HG02588 (cell line): Measurements from ENCODE around the gene SUPT3H.

Experiments used
- ATAC-seq: cut with Tn5 transposase; IDR thresholded peaks from one replicate; pipeline ENCODE4 v1.9.1; 2021; ENCODE audit warnings: mild to moderate bottlenecking, moderate library complexity; ENCODE audit not compliant: unreplicated experiment

SUPT3H gene

DNA sequence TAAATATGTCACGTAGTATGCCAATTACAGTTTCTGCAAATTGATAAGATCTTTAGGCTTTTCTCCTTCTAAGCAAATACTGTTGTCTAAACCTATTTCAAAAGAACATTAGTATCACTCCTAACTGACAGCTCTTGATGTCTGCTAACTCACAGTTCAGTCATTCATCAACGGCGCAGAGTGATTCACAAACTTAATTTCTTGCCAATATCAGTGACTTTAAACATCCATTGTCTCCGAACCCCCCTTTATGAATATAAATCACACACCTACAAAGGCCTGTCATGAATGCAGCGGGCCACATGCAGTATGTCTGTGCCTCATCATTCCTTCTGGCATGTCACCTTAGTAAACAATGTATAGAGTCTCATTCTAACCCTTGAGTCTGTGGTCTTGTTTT, 569.6 kb downstream of the SUPT3H start:
- ATAC-seq: no peak

DNA sequence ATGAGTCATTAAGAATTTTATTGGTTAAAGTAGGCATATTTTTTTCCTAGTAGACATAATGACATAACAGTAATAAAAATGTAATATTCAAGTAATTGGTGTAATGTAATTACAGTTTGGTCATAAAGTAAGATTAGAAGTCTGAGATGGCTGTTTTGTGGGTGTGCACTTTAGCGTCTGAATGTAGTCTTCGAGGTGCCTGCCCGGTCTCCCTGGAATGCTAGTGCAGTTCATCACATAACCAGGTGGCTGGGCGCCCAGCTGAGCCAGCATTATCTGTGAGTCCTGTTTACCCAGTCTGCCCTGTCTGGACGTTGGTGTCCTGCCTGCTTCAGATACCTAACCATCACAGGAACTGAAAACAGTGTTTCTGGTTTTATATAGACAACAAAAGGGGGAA, 571.1 kb downstream of the SUPT3H start:
- no peak for ATAC-seq

DNA sequence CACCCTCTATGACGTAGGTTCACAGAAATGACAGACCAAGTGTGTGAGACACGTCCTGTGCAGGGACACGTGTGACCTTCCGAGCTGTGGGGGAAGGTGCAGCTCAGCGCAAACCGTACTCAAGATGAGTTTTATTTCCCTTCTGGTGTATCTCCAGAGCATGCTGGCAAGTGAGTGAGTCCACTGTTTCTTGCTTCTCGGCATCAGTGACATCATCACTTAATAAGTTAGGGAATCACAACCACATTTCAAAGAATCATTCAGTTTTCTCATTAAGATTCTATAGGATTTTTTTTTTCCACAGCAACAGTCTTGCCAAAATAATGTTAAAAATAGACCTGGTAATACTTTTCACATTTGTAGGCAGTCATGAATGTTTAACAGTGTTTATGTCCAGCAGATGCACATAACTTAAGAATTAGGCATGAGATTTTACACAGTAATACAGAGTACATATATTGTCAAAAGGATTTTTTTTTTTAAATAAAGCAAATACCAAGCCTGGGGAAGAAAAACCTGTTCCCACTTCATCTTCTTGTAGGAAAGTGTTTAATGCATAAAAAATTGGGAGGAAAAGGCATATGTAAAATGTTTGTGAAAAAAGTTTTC, 572.4 kb downstream of the SUPT3H start:
- no peak for ATAC-seq

DNA sequence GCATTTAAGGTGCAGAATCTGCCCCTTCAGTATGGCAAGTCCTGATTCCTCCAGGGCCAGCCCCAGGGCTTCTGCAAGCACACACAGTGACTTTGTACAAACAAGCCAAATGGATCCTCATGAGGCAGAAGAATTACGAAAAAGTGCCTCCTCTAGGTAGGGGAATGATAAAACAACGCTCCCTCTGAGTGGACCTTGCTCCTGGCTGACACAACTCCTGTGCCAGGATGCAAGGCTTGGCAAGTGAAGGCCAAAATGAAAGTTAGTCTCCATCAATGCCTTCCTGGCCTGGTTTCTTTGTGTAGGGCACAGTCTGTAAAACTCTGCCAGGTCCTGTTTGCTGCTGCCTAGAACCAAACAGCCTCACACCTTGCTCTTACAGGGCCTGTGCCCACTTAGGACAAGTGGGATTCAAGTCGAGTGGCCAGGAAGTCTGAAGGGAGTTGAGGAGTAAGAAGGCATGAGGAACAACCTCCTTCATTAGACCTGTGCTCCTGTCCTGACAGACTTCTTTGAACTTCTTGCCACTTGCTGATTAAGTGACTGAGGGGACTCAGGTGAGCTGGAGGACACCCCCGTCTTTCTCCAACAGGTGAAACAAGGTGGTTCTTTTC, 573.1 kb downstream of the SUPT3H start:
- ATAC-seq: no peak

DNA sequence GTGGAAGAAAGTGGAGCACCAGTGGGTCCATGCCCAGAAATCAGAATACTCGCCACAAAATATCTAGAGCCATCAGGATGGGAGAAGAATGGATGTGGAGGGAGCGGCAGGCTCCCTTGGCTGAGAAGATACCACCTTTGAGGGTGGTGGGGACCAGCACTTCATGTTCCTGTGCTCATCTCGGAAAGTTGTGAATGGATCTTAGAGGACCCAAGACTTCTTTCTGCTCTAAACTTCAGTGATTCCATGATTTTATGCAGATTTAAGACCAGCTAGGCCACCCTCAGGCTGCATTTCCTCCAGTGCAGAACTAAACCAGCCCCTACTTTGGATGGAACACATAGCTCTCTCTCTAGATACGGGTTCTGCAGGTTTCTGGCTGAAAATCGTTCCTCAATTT, 573.7 kb downstream of the SUPT3H start:
- no peak for ATAC-seq

DNA sequence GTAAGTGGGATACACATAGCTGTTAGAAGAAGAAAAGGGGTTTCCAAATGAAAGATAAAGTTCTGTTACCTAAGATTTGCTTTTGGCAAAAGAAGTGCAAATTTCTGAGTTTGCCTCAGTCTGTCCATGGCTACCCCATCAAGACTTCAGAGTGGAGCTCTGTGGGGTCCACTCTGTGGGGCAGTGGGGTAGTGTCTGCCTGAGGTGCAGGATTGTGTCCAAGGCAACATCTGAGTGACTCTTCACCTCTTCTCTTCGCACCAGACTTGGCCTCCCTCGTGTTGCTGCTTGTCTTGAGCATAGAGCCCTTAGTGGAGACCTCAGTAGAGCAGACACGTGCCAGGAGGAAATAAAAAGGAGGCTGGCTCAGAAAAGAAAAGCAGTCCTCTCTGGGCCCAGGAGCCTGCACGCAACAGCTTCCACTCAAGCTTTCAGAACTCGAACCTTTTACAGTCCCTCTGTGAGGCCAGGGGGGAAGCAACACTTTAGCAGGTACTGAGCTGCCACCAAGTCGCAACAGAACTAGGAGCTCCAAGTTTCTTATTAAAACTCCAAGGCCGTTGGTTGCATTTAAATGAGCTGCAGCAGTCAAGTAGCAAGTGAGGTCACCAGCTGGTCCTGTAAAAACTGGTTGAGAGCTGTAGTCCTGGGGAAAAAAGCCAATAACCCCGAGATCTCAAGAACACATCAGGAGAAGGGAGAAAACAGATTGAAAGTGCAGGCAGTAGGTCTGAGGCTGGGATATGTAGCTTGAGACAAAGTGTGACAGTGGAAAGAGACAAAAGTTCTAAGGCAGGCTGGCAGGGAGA, 576.7 kb downstream of the SUPT3H start:
- no peak for ATAC-seq

DNA sequence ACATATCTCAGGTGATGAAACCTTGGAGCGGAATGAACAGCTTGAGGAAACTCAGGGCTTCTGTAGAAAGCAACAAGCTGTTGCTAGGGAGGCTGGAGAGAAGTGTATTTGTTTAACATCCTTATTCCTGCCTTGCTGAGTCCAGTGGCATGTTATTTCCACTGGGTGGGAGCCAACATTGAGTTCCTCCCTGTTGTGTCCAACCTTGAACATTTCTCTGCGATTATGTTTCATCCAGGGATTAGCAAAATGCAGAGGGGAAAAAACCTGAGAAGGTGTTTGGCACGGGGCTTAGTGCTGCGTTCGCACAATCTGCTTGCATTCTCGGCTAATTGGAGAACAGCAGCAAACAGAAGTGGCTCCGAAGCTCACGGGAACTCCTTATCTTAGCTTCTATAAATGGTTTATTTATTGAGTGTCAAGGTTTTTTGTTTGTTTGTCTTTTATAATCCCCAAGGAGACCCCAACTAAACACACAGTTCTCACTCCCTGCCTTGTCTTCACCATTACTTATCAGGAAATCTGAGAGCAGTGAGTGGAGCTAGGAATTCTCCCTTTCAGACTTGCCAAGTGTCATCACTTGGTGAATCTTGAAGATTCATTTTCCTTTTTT, 577.5 kb downstream of the SUPT3H start:
- no peak for ATAC-seq

DNA sequence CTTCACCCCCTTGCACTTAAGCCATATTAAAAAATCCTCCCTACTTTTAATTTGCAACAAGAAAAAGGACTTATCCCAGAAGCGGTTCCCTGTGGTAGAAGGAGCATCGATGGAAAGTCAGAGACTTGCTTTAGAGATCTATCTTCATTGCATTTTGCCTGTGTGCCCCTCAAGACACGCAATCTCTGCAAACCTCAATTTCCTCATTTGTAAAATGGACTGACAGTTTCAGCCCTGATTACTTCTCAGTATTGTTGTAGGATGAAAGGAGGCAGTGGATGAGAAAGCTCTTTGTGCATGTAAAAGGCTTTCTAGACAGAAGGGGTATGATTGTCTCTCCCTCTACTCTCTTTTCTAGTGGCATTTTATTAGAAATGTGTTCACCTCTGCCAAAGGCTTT, 580.0 kb downstream of the SUPT3H start:
- ATAC-seq: no peak

DNA sequence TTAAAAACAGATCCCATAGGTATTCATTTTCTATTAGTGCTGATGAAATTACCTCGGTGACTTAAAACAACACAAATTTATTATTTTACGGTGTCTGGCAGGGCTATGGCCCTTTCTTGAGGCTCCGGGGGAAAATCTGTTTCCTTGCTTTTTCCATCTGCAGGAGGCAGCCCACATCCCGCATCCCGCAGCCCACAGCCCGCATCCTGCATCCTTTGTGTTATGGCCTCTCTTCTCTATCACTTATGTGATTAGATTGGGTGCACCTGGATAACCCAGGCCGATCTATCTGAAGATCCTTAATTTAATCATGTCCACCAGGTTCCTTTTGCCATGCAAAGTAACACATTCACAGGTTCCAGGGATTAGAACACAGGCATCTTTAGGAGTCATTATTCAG, 582.4 kb downstream of the SUPT3H start:
- no peak for ATAC-seq

DNA sequence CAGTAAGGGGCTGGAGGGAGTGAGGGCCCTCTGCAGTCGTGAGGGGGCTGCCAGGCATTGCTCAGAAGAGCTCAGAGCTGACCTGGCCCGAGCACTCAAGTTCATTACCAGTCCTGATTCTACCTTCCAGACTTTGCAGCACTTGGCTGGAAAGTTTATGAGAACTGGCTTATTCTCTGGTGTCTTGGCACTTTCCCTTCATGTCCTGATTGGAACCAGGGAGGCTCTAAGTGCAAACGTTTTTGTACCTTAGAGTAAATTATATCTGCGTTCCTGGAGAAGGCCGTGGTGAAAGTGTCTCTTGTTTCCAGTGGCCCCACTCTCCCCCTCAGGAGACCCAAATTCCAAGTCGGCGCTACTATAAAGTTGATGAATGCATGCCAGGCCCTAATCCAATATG, 587.9 kb downstream of the SUPT3H start:
- ATAC-seq: no peak

DNA sequence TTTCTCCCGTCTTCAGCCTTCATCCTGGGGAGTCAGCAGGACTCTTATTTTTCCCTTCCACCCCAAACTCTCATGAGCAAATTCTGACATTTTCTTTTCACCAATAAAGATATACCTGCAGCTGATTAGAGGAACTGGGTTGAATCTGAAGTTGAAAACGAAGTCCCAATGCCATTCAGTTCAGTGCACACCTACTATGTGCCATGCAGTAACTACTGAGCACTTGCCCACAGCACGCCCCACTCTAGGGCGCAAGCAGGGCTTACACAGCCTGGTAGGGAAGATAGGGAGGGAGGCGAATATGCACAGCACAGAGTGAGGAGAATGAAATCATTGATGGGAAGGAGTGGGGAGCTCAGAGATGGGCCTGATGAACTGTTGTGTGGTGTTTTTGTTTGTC, 588.7 kb downstream of the SUPT3H start:
- ATAC-seq: no peak

DNA sequence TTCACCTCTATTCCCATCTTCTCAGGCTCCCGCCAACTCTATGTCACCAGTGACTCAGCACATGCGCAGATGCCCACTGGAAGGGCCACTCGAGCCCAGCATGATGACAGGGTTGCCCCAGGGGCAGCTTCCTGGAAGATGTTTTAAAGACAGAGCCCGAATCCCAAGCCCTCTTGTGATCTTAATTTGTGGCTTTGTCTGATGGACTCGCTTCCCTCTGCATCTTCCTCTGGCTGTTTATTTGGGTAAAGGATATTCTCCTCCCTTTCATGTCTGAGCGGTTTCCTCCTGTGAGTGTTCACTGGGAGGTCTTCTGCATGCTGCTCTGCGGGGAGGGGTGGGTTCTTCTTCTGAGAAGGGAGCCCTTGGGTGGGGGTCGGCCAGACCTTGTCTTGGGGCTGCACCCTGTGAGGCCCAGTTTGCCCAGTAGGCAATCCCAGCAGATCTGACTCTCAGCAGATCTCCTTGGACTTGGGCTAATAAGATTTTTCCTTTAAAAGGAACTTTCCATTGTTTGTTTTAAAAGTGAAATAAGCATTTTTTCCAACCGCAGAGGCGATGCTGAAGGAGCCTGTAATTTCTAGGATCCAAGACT, 589.2 kb downstream of the SUPT3H start:
- no peak for ATAC-seq

DNA sequence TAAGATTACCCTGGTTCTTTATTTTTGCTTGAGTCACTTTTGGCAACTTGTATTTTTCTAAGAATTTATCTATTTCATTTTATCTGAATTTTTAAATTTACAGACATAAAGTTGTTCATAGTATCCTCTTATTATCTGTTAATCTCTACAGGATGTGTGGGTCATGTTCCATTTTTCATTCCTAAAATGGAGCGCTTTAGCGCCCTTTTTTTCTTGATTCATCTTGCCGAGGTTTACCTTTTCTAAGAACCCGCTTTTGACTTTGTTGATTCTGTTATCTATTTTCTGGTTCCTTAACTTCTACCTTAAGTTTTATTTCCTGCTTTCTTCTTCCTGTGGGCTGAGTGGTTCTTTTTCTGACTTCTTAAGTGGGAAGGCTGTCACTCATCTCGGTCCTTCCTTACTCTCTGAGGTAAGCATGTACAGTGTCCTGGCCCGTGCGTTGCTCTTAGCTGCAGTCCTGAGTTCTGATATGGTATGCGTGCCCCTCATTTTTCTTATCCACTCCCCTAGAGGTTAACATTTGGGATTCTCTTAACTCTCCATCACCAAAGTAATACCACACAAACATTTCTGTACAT, 590.4 kb downstream of the SUPT3H start:
- ATAC-seq: no peak

DNA sequence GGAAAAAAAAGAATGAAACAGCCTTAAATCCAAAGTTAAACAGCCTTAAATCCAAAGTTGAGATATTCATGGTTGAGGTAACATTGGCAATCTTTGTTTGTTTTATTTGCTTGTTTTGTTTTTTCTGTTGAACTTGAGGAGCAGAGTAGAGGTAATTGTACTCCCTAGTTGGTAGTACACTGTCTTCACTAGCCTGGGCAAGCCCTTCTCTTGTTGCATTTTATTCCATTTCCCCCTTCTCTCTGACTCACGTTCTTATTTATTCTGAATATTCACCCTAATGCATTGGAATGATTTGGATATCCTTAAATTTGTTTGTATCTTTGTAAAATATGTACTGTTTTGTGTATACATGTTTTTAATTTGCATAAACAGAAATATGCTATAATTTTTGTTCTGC, 592.6 kb downstream of the SUPT3H start:
- ATAC-seq: no peak

DNA sequence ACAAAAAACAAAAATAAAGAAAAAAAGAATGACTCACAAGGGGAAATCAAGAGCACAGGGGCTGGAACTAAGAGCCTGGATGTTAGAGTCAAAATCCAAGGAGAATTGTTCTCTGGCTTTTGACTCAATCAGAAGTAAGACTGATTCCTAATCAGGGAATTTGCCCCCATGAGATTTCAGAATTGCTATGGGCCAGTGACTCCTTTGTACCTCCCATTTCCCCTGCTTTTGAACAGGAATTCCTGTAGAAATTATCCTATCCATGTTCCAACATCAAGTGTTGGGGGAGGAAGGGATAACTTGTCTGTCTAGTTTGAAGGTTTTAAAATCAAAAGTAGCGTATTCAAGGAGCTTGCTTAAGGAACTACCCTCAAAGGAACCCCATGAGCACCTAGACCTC, 593.5 kb downstream of the SUPT3H start:
- ATAC-seq: no peak

DNA sequence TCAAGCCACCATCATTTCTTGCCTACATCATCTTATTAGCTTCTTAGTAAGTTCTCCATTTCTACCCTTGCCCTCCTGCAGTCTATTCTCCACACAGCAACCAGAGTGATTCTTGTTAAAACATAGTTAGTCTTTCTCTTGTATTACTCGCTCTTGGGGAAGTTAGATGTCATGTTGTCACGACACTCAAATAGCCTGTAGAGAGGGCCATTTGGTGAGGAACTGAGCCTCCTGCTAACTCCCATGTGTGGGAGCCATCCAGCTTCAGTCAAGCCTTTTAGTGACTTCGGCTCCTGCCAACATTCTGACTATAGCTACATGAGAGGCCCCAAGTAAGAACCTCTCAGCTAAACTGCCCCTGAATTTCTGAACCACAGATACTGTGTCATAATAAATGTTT, 594.8 kb downstream of the SUPT3H start:
- ATAC-seq: no peak

DNA sequence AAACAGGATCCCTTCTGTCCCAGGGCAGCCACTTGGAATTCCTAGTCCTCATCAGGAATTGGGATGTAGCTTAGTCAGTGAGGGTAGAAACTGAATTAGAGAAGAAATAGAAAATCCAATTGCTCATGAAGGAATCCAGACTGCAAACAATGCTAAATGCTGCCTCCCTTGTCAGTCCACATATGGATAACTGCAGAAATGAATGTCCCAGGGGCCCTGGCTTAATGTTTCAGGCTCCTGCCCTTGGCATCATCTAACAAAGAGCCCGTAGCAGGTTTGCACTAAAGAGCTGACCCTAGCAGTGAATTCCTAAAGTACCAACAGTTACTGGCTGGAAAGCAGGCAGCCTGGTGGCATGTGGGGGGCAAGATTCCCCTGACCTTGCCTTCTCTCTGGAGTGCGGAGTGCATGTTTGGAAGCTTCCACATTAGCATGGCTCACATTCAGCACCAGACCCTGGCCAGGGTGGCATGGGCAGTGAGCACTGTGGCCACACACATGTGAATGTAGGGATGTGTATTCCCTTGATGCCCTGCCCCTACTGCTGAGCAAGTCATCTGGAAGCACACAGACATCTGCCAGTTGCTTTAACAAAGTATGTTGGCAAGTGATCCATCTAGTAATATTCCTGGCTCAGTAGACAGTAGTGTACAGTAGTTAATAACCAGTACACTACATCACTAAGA, 595.7 kb downstream of the SUPT3H start:
- no peak for ATAC-seq

DNA sequence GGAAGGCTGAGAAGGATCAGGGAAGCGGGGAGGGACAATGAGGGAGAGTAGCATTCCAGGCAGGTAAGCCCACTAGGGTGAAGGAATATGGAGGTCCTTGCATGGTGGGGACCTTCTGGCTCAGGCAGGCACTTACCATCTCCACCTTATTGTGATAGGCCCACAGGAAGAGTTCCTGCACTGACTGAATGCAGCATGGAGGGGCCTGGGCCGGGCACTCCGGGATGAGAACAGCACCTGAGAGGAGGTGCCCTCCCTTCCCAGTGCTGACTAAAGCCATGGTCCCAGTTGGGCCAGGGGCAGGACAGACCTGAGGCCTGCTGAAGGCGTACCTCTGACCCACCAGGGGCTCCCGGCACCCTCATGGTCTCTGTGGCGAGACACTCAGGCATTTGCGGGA, 597.6 kb downstream of the SUPT3H start:
- ATAC-seq: no peak

DNA sequence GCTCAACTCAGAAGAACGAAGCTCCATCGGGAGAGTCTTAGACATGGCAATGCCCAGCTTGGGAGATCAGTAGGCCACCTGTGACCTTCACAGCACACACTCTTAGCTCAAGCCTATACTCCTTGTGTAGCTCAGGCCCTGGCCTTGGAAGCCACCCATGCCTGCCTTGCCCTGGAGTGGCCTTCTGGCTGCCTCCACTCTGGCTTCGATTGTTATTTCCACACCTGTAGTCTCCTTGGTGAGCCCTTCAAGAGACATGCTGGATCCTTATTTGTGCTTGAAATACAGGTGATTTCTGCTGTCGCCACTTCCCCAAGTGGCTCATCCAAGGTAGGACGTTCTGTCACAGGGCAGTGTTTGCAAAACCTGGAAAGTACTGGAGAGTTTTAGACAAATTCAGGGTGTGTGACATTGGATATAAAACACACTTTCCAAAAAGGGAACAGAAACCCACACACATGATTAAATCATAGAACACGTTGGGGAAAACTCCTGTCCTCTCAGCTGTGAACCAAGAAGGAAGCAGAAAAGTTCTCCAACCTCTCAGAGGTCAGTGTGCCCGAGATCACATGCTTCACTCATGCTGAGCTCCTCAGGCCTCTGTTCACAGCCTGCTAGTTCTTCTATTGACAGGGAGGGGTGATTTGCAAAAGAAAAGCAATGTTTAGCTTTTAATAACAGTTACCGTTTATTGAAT, 598.5 kb downstream of the SUPT3H start:
- ATAC-seq: peak; percentile 76
